SK-N-SH treated with all-trans-retinoic acid at 6 μM for 48 hours (cell line): ENCODE results near the gene NFASC.

Source experiments
- ATAC-seq: fragments of 200-7000 bp; cut with Tn5 transposase; 3 replicates; pipeline ENCODE4 v1.9.1; 2020; ENCODE audit warnings: mild to moderate bottlenecking, moderate library complexity
- ARNTL ChIP-seq: fragments of 450-650 bp; formaldehyde crosslinking; IDR thresholded peaks from 2 replicates; pipeline ENCODE4 v1.5.0; 2020; ENCODE audit warnings: low read depth, mild to moderate bottlenecking, moderate library complexity, borderline replicate concordance
- BACH2 ChIP-seq: fragments of 250-450 bp; sonication (Bioruptor Pico); IDR thresholded peaks from 2 replicates; pipeline ENCODE4 v1.9.0; 2021; ENCODE audit warnings: mild to moderate bottlenecking, borderline replicate concordance
- CREB5 ChIP-seq: fragments of 250-450 bp; sonication (Bioruptor Pico); IDR thresholded peaks from 2 replicates; pipeline ENCODE4 v1.5.1; 2020; ENCODE audit warnings: low read depth, mild to moderate bottlenecking, moderate library complexity
- CSDC2 ChIP-seq: fragments of 250-450 bp; sonication (Bioruptor Pico); IDR thresholded peaks from 2 replicates; pipeline ENCODE4 v1.5.0; 2020; ENCODE audit warnings: mild to moderate bottlenecking, moderate library complexity
- CSRNP3 ChIP-seq: fragments of 250-450 bp; sonication (Bioruptor Pico); IDR thresholded peaks from 2 replicates; pipeline ENCODE4 v1.5.1; 2021; ENCODE audit warnings: mild to moderate bottlenecking, moderate library complexity
- ESRRG ChIP-seq: fragments of 250-450 bp; sonication (Bioruptor Pico); IDR thresholded peaks from 2 replicates; pipeline ENCODE4 v1.6.1; 2021; ENCODE audit warnings: mild to moderate bottlenecking
- GLIS3 ChIP-seq: fragments of 250-450 bp; sonication (Bioruptor Pico); IDR thresholded peaks from 2 replicates; pipeline ENCODE4 v1.5.0; 2020; ENCODE audit warnings: mild to moderate bottlenecking, moderate library complexity
- ISL1 ChIP-seq: fragments of 250-450 bp; sonication (Bioruptor Pico); IDR thresholded peaks from 2 replicates; pipeline ENCODE4 v2.1.2; 2022; ENCODE audit warnings: mild to moderate bottlenecking, moderate library complexity
- OSR1 ChIP-seq: fragments of 250-450 bp; sonication (Bioruptor Pico); IDR thresholded peaks from 2 replicates; pipeline ENCODE4 v1.8.0; 2022; ENCODE audit warnings: moderate library complexity, mild to moderate bottlenecking, inconsistent platforms
- PATZ1 ChIP-seq: fragments of 250-450 bp; sonication (Bioruptor Pico); IDR thresholded peaks from 2 replicates; pipeline ENCODE4 v1.8.0; 2020; ENCODE audit warnings: mild to moderate bottlenecking, moderate library complexity, borderline replicate concordance
- PPARA ChIP-seq: fragments of 250-450 bp; sonication (Bioruptor Pico); IDR thresholded peaks from 2 replicates; pipeline ENCODE4 v1.5.0; 2020; ENCODE audit warnings: mild to moderate bottlenecking, borderline replicate concordance
- RARB ChIP-seq: fragments of 250-450 bp; sonication (Bioruptor Pico); IDR thresholded peaks from 2 replicates; pipeline ENCODE4 v1.8.0; 2021; ENCODE audit warnings: mild to moderate bottlenecking, moderate library complexity
- SNAI2 ChIP-seq: fragments of 250-450 bp; sonication (Bioruptor Pico); IDR thresholded peaks from 2 replicates; pipeline ENCODE4 v1.5.0; 2020; ENCODE audit warnings: mild to moderate bottlenecking, moderate library complexity
- TOX ChIP-seq: fragments of 250-450 bp; sonication (Bioruptor Pico); IDR thresholded peaks from 2 replicates; pipeline ENCODE4 v1.8.0; 2021; ENCODE audit warnings: mild to moderate bottlenecking, moderate library complexity, borderline replicate concordance
- ZC3H10 ChIP-seq: fragments of 250-450 bp; sonication (Bioruptor Pico); IDR thresholded peaks from 2 replicates; pipeline ENCODE4 v1.5.1; 2021; ENCODE audit warnings: mild to moderate bottlenecking, moderate library complexity
- ZFP3 ChIP-seq: fragments of 250-450 bp; sonication (Bioruptor Pico); IDR thresholded peaks from 2 replicates; pipeline ENCODE4 v1.5.0; 2020; ENCODE audit warnings: mild to moderate bottlenecking, moderate library complexity
- ZFP30 ChIP-seq: fragments of 450-650 bp; formaldehyde crosslinking; IDR thresholded peaks from 2 replicates; pipeline ENCODE4 v1.5.0; 2022; ENCODE audit warnings: mild to moderate bottlenecking, moderate library complexity
- ZNF70 ChIP-seq: fragments of 450-650 bp; formaldehyde crosslinking; IDR thresholded peaks from 2 replicates; pipeline ENCODE4 v1.5.0; 2020; ENCODE audit warnings: mild to moderate bottlenecking, moderate library complexity
- ZNF8 ChIP-seq: fragments of 450-650 bp; formaldehyde crosslinking; IDR thresholded peaks from 2 replicates; pipeline ENCODE4 v1.5.0; 2020; ENCODE audit warnings: mild to moderate bottlenecking, moderate library complexity
- TF ChIP-seq, protein P1 (sequence below): fragments of 250-450 bp; sonication (Bioruptor Pico); IDR thresholded peaks from 2 replicates; pipeline ENCODE4 v1.5.0; 2020; ENCODE audit warnings: mild to moderate bottlenecking, moderate library complexity
- TF ChIP-seq, protein P2 (sequence below): fragments of 250-450 bp; sonication (Bioruptor Pico); IDR thresholded peaks from 2 replicates; pipeline ENCODE4 v1.8.0; 2021; ENCODE audit warnings: low read depth, mild to moderate bottlenecking, moderate library complexity, borderline replicate concordance

Gene NFASC

DNA sequence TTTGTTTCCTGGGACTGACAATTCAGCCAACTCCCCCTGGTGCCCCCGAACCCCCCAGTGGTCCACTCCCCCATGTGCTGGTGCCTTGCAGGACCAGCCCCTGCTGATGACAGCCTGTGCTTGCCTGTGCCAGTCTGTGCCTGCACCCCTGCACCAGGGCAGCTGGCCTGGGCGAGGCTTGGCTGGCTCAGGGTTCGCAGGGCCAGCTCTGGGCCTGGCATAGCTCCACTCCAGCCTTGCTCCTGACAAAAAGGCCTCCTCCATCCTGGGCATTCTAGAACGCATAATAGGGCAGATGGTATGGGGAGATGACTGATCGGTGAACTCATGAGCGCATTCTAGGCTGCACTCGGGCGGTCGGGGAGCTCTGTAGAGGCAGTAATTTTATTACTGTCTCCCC is 177.7 kb downstream of the NFASC start:
- no peak for ATAC-seq
- TF ChIP-seq ZFP3 (CRISPR knock-in tag) (no peak), ZFP30 (no peak), CSDC2 (CRISPR knock-in tag) (no peak), GLIS3 (no peak), PPARA (CRISPR knock-in tag) (no peak), CREB5 (CRISPR knock-in tag) (no peak)
- TF ChIP-seq, all 23 proteins: peak for 0

GRCh38 chr1:205049479-205049878 is 178.8 kb downstream of the NFASC start:
- TF ChIP-seq ZNF70 (CRISPR knock-in tag) (no peak), CSDC2 (CRISPR knock-in tag) (no peak), GLIS3 (no peak), ARNTL (CRISPR knock-in tag) (no peak), ZFP30 (no peak), OSR1 (CRISPR knock-in tag) (no peak), RARB (no peak), ZFP3 (CRISPR knock-in tag) (no peak), CREB5 (CRISPR knock-in tag) (no peak), ZNF8 (CRISPR knock-in tag) (no peak), ZC3H10 (CRISPR knock-in tag) (no peak), ISL1 (no peak), CSRNP3 (no peak), ESRRG (CRISPR knock-in tag) (no peak), TOX (CRISPR knock-in tag) (no peak)
- TF ChIP-seq, protein P1, sequence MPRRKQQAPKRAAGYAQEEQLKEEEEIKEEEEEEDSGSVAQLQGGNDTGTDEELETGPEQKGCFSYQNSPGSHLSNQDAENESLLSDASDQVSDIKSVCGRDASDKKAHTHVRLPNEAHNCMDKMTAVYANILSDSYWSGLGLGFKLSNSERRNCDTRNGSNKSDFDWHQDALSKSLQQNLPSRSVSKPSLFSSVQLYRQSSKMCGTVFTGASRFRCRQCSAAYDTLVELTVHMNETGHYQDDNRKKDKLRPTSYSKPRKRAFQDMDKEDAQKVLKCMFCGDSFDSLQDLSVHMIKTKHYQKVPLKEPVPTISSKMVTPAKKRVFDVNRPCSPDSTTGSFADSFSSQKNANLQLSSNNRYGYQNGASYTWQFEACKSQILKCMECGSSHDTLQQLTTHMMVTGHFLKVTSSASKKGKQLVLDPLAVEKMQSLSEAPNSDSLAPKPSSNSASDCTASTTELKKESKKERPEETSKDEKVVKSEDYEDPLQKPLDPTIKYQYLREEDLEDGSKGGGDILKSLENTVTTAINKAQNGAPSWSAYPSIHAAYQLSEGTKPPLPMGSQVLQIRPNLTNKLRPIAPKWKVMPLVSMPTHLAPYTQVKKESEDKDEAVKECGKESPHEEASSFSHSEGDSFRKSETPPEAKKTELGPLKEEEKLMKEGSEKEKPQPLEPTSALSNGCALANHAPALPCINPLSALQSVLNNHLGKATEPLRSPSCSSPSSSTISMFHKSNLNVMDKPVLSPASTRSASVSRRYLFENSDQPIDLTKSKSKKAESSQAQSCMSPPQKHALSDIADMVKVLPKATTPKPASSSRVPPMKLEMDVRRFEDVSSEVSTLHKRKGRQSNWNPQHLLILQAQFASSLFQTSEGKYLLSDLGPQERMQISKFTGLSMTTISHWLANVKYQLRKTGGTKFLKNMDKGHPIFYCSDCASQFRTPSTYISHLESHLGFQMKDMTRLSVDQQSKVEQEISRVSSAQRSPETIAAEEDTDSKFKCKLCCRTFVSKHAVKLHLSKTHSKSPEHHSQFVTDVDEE (CRISPR knock-in tag): no peak
- TF ChIP-seq, protein P2, sequence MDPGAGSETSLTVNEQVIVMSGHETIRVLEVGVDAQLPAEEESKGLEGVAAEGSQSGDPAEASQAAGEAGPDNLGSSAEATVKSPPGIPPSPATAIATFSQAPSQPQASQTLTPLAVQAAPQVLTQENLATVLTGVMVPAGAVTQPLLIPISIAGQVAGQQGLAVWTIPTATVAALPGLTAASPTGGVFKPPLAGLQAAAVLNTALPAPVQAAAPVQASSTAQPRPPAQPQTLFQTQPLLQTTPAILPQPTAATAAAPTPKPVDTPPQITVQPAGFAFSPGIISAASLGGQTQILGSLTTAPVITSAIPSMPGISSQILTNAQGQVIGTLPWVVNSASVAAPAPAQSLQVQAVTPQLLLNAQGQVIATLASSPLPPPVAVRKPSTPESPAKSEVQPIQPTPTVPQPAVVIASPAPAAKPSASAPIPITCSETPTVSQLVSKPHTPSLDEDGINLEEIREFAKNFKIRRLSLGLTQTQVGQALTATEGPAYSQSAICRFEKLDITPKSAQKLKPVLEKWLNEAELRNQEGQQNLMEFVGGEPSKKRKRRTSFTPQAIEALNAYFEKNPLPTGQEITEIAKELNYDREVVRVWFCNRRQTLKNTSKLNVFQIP (CRISPR knock-in tag): no peak
- ATAC-seq: no peak; the same call in 2 of the 3 replicates

DNA sequence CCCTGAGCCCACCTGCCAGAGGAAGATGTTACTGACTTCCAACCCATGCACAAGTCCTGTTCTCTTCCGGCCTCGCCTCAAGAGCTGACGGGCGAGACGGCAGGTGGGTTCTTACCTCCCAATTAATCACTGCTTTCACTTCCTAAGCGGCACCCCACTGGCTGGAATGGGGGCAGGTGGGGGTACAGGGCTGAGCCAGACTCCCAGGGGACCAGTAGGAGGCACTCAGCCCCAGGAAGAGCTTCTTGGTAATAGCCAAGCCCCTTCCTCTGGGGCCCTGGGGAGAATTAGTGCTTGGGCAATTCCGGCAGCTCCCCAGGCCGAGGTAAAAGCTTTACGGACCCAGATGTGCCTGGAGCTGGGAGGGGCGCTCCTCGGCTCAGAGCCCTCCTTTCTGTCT is 182.0 kb downstream of the NFASC start:
- no peak for TF ChIP-seq ZC3H10 (CRISPR knock-in tag)
- TF ChIP-seq SNAI2: no peak
- no peak for TF ChIP-seq ZNF8 (CRISPR knock-in tag)
- TF ChIP-seq PATZ1 (CRISPR knock-in tag): no peak
- TF ChIP-seq, protein P2 (CRISPR knock-in tag): no peak
- TF ChIP-seq GLIS3: no peak
- TF ChIP-seq BACH2: no peak
- TF ChIP-seq TOX (CRISPR knock-in tag): no peak
- no peak for TF ChIP-seq ZNF70 (CRISPR knock-in tag)
- TF ChIP-seq PPARA (CRISPR knock-in tag): no peak
- no peak for TF ChIP-seq CREB5 (CRISPR knock-in tag)
- ATAC-seq: no peak
